GM12801 (cell line): ENCODE measurements around the gene ZMYND8.

Experiments
- CTCF ChIP-seq: IDR thresholded peaks from one replicate; pipeline ENCODE4 v1.5.1; 2011; ENCODE audit warnings: control low read depth; ENCODE audit not compliant: insufficient read length; ENCODE audit errors: extremely low read depth

ZMYND8 gene

GRCh38 chr20:47318027-47318585 is 38.4 kb downstream of the ZMYND8 start:
- no peak for TF ChIP-seq CTCF

GRCh38 chr20:47317127-47317895 is 39.2 kb downstream of the ZMYND8 start:
- no peak for TF ChIP-seq CTCF

GRCh38 chr20:47316776-47317126 is 39.7 kb downstream of the ZMYND8 start:
- no peak for TF ChIP-seq CTCF

GRCh38 chr20:47315339-47316056 is 41.0 kb downstream of the ZMYND8 start:
- no peak for TF ChIP-seq CTCF

GRCh38 chr20:47314647-47315338 is 41.7 kb downstream of the ZMYND8 start:
- TF ChIP-seq CTCF = no peak

- no peak for TF ChIP-seq CTCF
Measured at GRCh38 chr20:47311967-47312681, 44.4 kb downstream of the ZMYND8 start.
